ENCODE measurements around the gene PHF21A.

GRCh38 chr11:46149826-46150225 is 28.6 kb upstream of the PHF21A start:
- TF ChIP-seq, protein P1, sequence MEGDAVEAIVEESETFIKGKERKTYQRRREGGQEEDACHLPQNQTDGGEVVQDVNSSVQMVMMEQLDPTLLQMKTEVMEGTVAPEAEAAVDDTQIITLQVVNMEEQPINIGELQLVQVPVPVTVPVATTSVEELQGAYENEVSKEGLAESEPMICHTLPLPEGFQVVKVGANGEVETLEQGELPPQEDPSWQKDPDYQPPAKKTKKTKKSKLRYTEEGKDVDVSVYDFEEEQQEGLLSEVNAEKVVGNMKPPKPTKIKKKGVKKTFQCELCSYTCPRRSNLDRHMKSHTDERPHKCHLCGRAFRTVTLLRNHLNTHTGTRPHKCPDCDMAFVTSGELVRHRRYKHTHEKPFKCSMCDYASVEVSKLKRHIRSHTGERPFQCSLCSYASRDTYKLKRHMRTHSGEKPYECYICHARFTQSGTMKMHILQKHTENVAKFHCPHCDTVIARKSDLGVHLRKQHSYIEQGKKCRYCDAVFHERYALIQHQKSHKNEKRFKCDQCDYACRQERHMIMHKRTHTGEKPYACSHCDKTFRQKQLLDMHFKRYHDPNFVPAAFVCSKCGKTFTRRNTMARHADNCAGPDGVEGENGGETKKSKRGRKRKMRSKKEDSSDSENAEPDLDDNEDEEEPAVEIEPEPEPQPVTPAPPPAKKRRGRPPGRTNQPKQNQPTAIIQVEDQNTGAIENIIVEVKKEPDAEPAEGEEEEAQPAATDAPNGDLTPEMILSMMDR (IDR thresholded peaks at IDR 0.05) = no peak
- TF ChIP-seq EZH2 (IDR thresholded peaks at IDR 0.05) = no peak
- TF ChIP-seq EZH2phosphoT487 (IDR thresholded peaks at IDR 0.05) = no peak

Data from neural progenitor cell (in vitro differentiated cells).